HG03045 (cell line): Measurements from ENCODE around the gene PXYLP1.
A peak's percentile ranks its signal among the peaks of the same experiment; 100 is the strongest.

Source experiments
- ATAC-seq: cut with Tn5 transposase; IDR thresholded peaks from one replicate; pipeline ENCODE4 v1.9.1; 2021; ENCODE audit warnings: mild to moderate bottlenecking, moderate library complexity; ENCODE audit not compliant: unreplicated experiment

PXYLP1 gene

GRCh38 chr3:141271279-141272030 is 39.8 kb downstream of the PXYLP1 start:
- no peak for ATAC-seq

GRCh38 chr3:141272906-141273662 is 41.5 kb downstream of the PXYLP1 start:
- no peak for ATAC-seq

GRCh38 chr3:141273700-141274410 is 42.2 kb downstream of the PXYLP1 start:
- ATAC-seq: no peak

- no peak for ATAC-seq
Observed at GRCh38 chr3:141274411-141275031, 42.9 kb downstream of the PXYLP1 start.

- peak; percentile 69 for ATAC-seq
Observed at GRCh38 chr3:141275032-141275422, 43.4 kb downstream of the PXYLP1 start.

GRCh38 chr3:141275511-141275910 is 43.9 kb downstream of the PXYLP1 start:
- ATAC-seq: no peak

GRCh38 chr3:141275973-141276372 is 44.3 kb downstream of the PXYLP1 start:
- no peak for ATAC-seq

- no peak for ATAC-seq
Observed at GRCh38 chr3:141276398-141276797, 44.8 kb downstream of the PXYLP1 start.

GRCh38 chr3:141277451-141277850 is 45.8 kb downstream of the PXYLP1 start:
- ATAC-seq: no peak

- no peak for ATAC-seq
Observed at GRCh38 chr3:141278196-141279076, 46.8 kb downstream of the PXYLP1 start.

GRCh38 chr3:141279077-141279967 is 47.7 kb downstream of the PXYLP1 start:
- ATAC-seq: no peak

GRCh38 chr3:141280086-141280485 is 48.5 kb downstream of the PXYLP1 start:
- no peak for ATAC-seq

- no peak for ATAC-seq
Observed at GRCh38 chr3:141280690-141281089, 49.1 kb downstream of the PXYLP1 start.

- no peak for ATAC-seq
Observed at GRCh38 chr3:141285570-141285969, 53.9 kb downstream of the PXYLP1 start.

- no peak for ATAC-seq
Observed at GRCh38 chr3:141286856-141287255, 55.2 kb downstream of the PXYLP1 start.

GRCh38 chr3:141287326-141287725 is 55.7 kb downstream of the PXYLP1 start:
- no peak for ATAC-seq

GRCh38 chr3:141288336-141288990 is 56.8 kb downstream of the PXYLP1 start:
- no peak for ATAC-seq

- no peak for ATAC-seq
Observed at GRCh38 chr3:141289228-141289772, 57.7 kb downstream of the PXYLP1 start.
